Panc1 (cell line): Measurements from ENCODE around the gene UBE2U. TPM values are rescaled to one million over a fixed set of nuclear protein-coding genes. Genes with fewer than 3 reads are reported as not detected.

ENCODE experiments used
- ATAC-seq: fragments of 200-7000 bp; cut with Tn5 transposase; 2 replicates; pipeline ENCODE4 v1.9.1; 2020; ENCODE audit warnings: mild to moderate bottlenecking, moderate library complexity
- BruUV-seq: library from RNA; stranded (reverse); fragments of 400-500 nt; replicated peaks from 2 replicates; lab custom pipeline; 2021; lab: Mats Ljungman, UMichigan
- CTCF ChIA-PET: fragments of 300-600 bp; sonication (Branson Sonifier 250); formaldehyde crosslinking; loops from one replicate; lab custom pipeline; 2022; ENCODE audit warnings: antibody characterized with exemption; lab: Charles Lee
- POLR2A ChIA-PET: fragments of 300-600 bp; sonication (Branson Sonifier 250); formaldehyde crosslinking; loops from one replicate; lab custom pipeline; 2022; ENCODE audit warnings: antibody characterized with exemption; lab: Charles Lee
- DNase-seq: peaks from one replicate; pipeline ENCODE4 v3.0.0-alpha.2; 2010; ENCODE audit warnings: low read depth, low spot score
- H3K27ac ChIP-seq: 2 replicates; pipeline ENCODE4 v1.5.1; 2011; ENCODE audit warnings: mild to moderate bottlenecking, low read length, inconsistent platforms
- H3K27me3 ChIP-seq: fragments of 200-500 bp; sonication (Bioruptor generic); 2 replicates; pipeline ENCODE4 v1.6.0; 2014; ENCODE audit warnings: low read length, inconsistent platforms; ENCODE audit not compliant: control insufficient read depth, insufficient read depth
- H3K36me3 ChIP-seq: fragments of 200-500 bp; sonication (Bioruptor generic); 2 replicates; pipeline ENCODE4 v1.5.1; 2014; ENCODE audit warnings: inconsistent platforms, mild to moderate bottlenecking, low read length, moderate library complexity; ENCODE audit not compliant: control insufficient read depth, insufficient read depth
- H3K4me1 ChIP-seq: 2 replicates; pipeline ENCODE4 v1.5.1; 2011; ENCODE audit warnings: inconsistent platforms, mild to moderate bottlenecking, low read length, moderate library complexity; ENCODE audit not compliant: control insufficient read depth, insufficient read depth
- H3K4me3 ChIP-seq, 2 experiments: 2 replicates each; pipeline ENCODE4 v1.5.1; 2011 to 2012; ENCODE audit warnings: low read depth in 2 of 2, low read length in 2 of 2, mild to moderate bottlenecking in 2 of 2, inconsistent platforms in 1 of 2, moderate library complexity in 1 of 2
- H3K9me3 ChIP-seq: fragments of 200-500 bp; sonication (Bioruptor generic); 2 replicates; pipeline ENCODE4 v1.5.1; 2014; ENCODE audit warnings: low read depth, mild to moderate bottlenecking, inconsistent platforms, low read length, moderate library complexity; ENCODE audit not compliant: control insufficient read depth, insufficient read depth
- POLR2AphosphoS5 ChIP-seq: IDR thresholded peaks from 2 replicates; pipeline ENCODE4 v1.6.1; 2012; ENCODE audit warnings: mild to moderate bottlenecking, low read depth, low read length, moderate library complexity
- SIN3A ChIP-seq: IDR thresholded peaks from 2 replicates; pipeline ENCODE4 v1.6.1; 2012; ENCODE audit warnings: low read depth, mild to moderate bottlenecking, low read length, moderate library complexity, borderline replicate concordance; ENCODE audit not compliant: insufficient read depth
- TCF7L2 ChIP-seq: IDR thresholded peaks from 2 replicates; pipeline ENCODE4 v1.6.1; 2011; ENCODE audit warnings: mild to moderate bottlenecking, low read depth, low read length, inconsistent platforms
- in situ Hi-C: cut with HindIII; loops from 2 replicates; pipeline ENCODE4 v1.10.0; 2016; ENCODE audit warnings: low sequenced_read_pairs, low pct_unique_long_range_greater_than_20kb
- intact Hi-C: fragments of 100-400 bp; cut with micrococcal nuclease; formaldehyde crosslinking; loops from one replicate; pipeline ENCODE4 v1.10.0; 2022; ENCODE audit not compliant: unreplicated experiment
- total RNA-seq: library from RNA; stranded (reverse); gene quantifications from one replicate; pipeline ENCODE4 v1.2.1, GENCODE V29; 2021; ENCODE audit not compliant: unreplicated experiment
- TF ChIP-seq, protein P1 (sequence below): fragments of 450-650 bp; IDR thresholded peaks from 2 replicates; pipeline ENCODE4 v1.5.1; 2017; ENCODE audit warnings: mild to moderate bottlenecking
- TF ChIP-seq, protein P2 (sequence below), 2 experiments: IDR thresholded peaks; 2 replicates each; pipeline ENCODE4 v1.6.1; 2011 to 2012; ENCODE audit warnings: low read depth in 2 of 2, control low read depth in 1 of 2, low read length in 1 of 2, mild to moderate bottlenecking in 1 of 2, moderate library complexity in 1 of 2; ENCODE audit not compliant: insufficient read depth in 1 of 2

UBE2U gene
- total RNA-seq, 1 experiment from 2014 or later, result not detected

DNA sequence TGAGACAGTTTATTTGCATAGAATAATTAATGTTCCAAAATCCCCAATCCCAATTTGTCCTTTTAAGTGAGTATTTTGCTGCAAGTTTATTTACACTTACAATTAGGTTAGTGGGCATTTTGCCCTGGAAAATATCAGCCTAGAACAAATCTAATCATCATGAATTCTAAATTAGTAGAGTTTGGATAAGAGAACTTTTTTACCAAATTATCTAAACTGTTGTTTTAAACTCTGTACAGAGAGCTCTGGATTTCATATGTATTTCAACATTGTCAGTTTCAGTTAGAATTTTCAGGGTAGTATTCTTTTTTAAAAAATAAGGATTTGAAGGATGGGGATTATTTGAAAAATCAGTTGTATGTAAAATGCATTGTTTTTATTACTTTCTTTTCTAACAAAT lies 27.8 kb upstream of the UBE2U start:
- Histone ChIP-seq H3K4me1 (peaks cover 12% of the 10 kb centered on the region), H3K36me3 (no peaks in the 10 kb centered on the region), H3K9me3 (no peaks in the 10 kb centered on the region), H3K27me3 (no peaks in the 10 kb centered on the region), H3K27ac (no peak overlapping the region), H3K4me3 (no peak overlapping the region)
- intact Hi-C loops, result no loop called here
- POLR2A ChIA-PET, result no interaction called here
- CTCF ChIA-PET, result no interaction called here
- ATAC-seq, result no peak
- no TSS peak for BruUV-seq
- no peak for DNase-seq
- in situ Hi-C loops, result no loop called here
- no peak for TF ChIP-seq TCF7L2
- TF ChIP-seq, protein P1, sequence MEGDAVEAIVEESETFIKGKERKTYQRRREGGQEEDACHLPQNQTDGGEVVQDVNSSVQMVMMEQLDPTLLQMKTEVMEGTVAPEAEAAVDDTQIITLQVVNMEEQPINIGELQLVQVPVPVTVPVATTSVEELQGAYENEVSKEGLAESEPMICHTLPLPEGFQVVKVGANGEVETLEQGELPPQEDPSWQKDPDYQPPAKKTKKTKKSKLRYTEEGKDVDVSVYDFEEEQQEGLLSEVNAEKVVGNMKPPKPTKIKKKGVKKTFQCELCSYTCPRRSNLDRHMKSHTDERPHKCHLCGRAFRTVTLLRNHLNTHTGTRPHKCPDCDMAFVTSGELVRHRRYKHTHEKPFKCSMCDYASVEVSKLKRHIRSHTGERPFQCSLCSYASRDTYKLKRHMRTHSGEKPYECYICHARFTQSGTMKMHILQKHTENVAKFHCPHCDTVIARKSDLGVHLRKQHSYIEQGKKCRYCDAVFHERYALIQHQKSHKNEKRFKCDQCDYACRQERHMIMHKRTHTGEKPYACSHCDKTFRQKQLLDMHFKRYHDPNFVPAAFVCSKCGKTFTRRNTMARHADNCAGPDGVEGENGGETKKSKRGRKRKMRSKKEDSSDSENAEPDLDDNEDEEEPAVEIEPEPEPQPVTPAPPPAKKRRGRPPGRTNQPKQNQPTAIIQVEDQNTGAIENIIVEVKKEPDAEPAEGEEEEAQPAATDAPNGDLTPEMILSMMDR, result no peak
- TF ChIP-seq, protein P2, sequence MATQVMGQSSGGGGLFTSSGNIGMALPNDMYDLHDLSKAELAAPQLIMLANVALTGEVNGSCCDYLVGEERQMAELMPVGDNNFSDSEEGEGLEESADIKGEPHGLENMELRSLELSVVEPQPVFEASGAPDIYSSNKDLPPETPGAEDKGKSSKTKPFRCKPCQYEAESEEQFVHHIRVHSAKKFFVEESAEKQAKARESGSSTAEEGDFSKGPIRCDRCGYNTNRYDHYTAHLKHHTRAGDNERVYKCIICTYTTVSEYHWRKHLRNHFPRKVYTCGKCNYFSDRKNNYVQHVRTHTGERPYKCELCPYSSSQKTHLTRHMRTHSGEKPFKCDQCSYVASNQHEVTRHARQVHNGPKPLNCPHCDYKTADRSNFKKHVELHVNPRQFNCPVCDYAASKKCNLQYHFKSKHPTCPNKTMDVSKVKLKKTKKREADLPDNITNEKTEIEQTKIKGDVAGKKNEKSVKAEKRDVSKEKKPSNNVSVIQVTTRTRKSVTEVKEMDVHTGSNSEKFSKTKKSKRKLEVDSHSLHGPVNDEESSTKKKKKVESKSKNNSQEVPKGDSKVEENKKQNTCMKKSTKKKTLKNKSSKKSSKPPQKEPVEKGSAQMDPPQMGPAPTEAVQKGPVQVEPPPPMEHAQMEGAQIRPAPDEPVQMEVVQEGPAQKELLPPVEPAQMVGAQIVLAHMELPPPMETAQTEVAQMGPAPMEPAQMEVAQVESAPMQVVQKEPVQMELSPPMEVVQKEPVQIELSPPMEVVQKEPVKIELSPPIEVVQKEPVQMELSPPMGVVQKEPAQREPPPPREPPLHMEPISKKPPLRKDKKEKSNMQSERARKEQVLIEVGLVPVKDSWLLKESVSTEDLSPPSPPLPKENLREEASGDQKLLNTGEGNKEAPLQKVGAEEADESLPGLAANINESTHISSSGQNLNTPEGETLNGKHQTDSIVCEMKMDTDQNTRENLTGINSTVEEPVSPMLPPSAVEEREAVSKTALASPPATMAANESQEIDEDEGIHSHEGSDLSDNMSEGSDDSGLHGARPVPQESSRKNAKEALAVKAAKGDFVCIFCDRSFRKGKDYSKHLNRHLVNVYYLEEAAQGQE (IDR thresholded peaks at IDR 0.05; ENCODE audit: insufficient read depth in 1 of 2, low read depth in 2 of 2, low read length in 1 of 2), result no peak
- TF ChIP-seq POLR2AphosphoS5, result no peak
- TF ChIP-seq SIN3A, result no peak

DNA sequence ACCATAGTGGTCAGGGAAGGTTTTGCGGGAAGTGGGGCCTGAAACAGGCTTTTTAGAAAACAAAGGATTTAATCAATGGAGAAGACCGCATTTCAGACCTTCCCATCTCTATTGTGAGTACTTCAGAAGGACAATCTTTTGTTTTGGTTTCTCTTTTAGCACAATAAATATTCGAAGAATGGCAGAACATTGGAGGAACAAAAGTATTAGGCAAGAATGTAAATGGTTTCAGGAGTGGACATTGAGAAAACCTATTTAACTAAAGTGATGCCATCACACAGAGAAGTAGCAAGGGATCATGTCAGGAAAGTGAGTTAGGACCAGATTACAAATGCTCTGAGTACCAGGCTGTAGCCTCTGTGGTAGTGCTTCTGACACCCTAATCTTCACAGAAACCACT lies 26.8 kb upstream of the UBE2U start:
- H3K4me1 ChIP-seq, result peaks cover 9% of the 10 kb centered on the region
- no peaks in the 10 kb centered on the region for H3K36me3 ChIP-seq
- ATAC-seq, result no peak
- in situ Hi-C loops (no loop called here), intact Hi-C loops (no loop called here)
- no TSS peak for BruUV-seq
- no peak overlapping the region for H3K4me3 ChIP-seq
- no peak for DNase-seq
- ChIA-PET POLR2A (no interaction called here), CTCF (no interaction called here)
- H3K27me3 ChIP-seq, result no peaks in the 10 kb centered on the region
- no peaks in the 10 kb centered on the region for H3K9me3 ChIP-seq
- no peak overlapping the region for H3K27ac ChIP-seq
- TF ChIP-seq, protein P2 (IDR thresholded peaks at IDR 0.05; ENCODE audit: insufficient read depth in 1 of 2, low read depth in 2 of 2, low read length in 1 of 2), result no peak
- TF ChIP-seq, protein P1, result no peak
- TF ChIP-seq POLR2AphosphoS5 (no peak), SIN3A (no peak), TCF7L2 (no peak)
